Body of pancreas (tissue), 4 donors: ENCODE results near the gene RAB8B.

ENCODE experiments used
- CTCF ChIP-seq, 7 experiments: fragments of 450-650 bp in 4 of 7; fragments of 200-600 bp in 3 of 7; sonication (generic) in 3 of 7; IDR thresholded peaks; one replicate each; pipeline ENCODE4 v1.5.1; 2016 to 2019; ENCODE audit warnings: antibody characterized with exemption in 7 of 7
- POLR2A ChIP-seq, 3 donors: fragments of 450-650 bp; IDR thresholded peaks; one replicate each; pipeline ENCODE4 v1.6.1; 2016; ENCODE audit warnings: antibody characterized with exemption in 3 of 3, mild to moderate bottlenecking in 2 of 3

GRCh38 chr15:63294359-63294758 lies 105.0 kb downstream of the RAB8B start:
- no peak for TF ChIP-seq CTCF (IDR thresholded peaks at IDR 0.05)
- no peak for TF ChIP-seq POLR2A (IDR thresholded peaks at IDR 0.05)
